GM21423 (cell line): Measurements from ENCODE around the gene SERINC3.

ENCODE experiments used
- ATAC-seq: cut with Tn5 transposase; IDR thresholded peaks from one replicate; pipeline ENCODE4 v1.9.1; 2021; ENCODE audit warnings: mild to moderate bottlenecking, moderate library complexity; ENCODE audit not compliant: unreplicated experiment

Gene SERINC3

GRCh38 chr20:44467289-44467883 lies 54.5 kb downstream of the SERINC3 start:
- no peak for ATAC-seq

GRCh38 chr20:44465001-44465560 lies 56.8 kb downstream of the SERINC3 start:
- ATAC-seq = no peak

GRCh38 chr20:44464514-44464913 lies 57.4 kb downstream of the SERINC3 start:
- ATAC-seq = no peak

GRCh38 chr20:44463466-44463865 lies 58.4 kb downstream of the SERINC3 start:
- ATAC-seq = no peak

GRCh38 chr20:44461803-44462174 lies 60.1 kb downstream of the SERINC3 start:
- ATAC-seq = no peak

GRCh38 chr20:44461142-44461802 lies 60.6 kb downstream of the SERINC3 start:
- ATAC-seq = no peak

- no peak for ATAC-seq
Observed at GRCh38 chr20:44460795-44461141, 61.1 kb downstream of the SERINC3 start.

GRCh38 chr20:44459271-44459670 lies 62.6 kb downstream of the SERINC3 start:
- ATAC-seq = no peak

- no peak for ATAC-seq
Observed at GRCh38 chr20:44457016-44457415, 64.9 kb downstream of the SERINC3 start.

GRCh38 chr20:44456611-44457010 lies 65.3 kb downstream of the SERINC3 start:
- no peak for ATAC-seq

GRCh38 chr20:44455126-44455525 lies 66.7 kb downstream of the SERINC3 start:
- no peak for ATAC-seq

- ATAC-seq = no peak
Observed at GRCh38 chr20:44454306-44454963, 67.4 kb downstream of the SERINC3 start.

- ATAC-seq = no peak
Observed at GRCh38 chr20:44450903-44451450, 70.9 kb downstream of the SERINC3 start.

- ATAC-seq = no peak
Observed at GRCh38 chr20:44450281-44450889, 71.5 kb downstream of the SERINC3 start.

- ATAC-seq = no peak
Observed at GRCh38 chr20:44449864-44450263, 72.0 kb downstream of the SERINC3 start.

GRCh38 chr20:44448753-44449546 lies 72.9 kb downstream of the SERINC3 start:
- ATAC-seq = no peak

- ATAC-seq = no peak
Observed at GRCh38 chr20:44447827-44448419, 73.9 kb downstream of the SERINC3 start.
